Lower leg skin (tissue), 3 donors: Measurements from ENCODE around the gene PLCB1.

Experiments used
- CTCF ChIP-seq, 3 donors: fragments of 450-650 bp; IDR thresholded peaks; one replicate each; pipeline ENCODE4 v1.5.1; 2016; ENCODE audit warnings: antibody characterized with exemption in 3 of 3, mild to moderate bottlenecking in 3 of 3, moderate library complexity in 2 of 3
- POLR2A ChIP-seq, 2 donors: fragments of 450-650 bp; IDR thresholded peaks; one replicate each; pipeline ENCODE4 v1.6.1; 2016 to 2017; ENCODE audit warnings: antibody characterized with exemption in 2 of 2, mild to moderate bottlenecking in 1 of 2, moderate library complexity in 1 of 2

GRCh38 chr20:8154638-8155037, 22.6 kb downstream of the PLCB1 start:
- no peak for TF ChIP-seq CTCF (IDR thresholded peaks at IDR 0.05)
- TF ChIP-seq POLR2A (IDR thresholded peaks at IDR 0.05): no peak
